ENCODE data around the gene CNTN1. TPM values are rescaled to one million over a fixed set of nuclear protein-coding genes. Genes with fewer than 3 reads are reported as not detected.

The CNTN1 gene
- total RNA-seq, 2 donors from 2014 or later = not detected

DNA sequence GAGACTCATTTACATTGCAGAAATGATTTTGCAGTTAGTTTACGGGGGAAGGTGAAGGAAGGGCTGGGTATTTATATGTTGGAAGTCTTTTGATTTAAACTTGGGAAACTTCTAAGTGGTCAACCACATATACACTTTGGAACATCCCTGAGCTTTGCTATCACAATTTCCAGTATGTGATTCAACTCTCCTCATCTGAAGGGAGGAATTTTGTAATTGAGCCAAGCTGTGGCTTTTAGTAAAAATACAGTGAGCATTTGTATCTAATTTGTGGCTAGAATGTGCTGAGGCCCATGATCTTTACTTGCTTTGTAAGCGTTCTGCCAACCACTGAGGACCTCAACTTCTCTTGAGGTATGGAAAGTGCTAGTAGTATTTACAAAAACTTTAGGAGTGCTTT lies 260.8 kb downstream of the CNTN1 start:
- Mint-ChIP-seq H3K36me3 (no peaks in the 10 kb centered on the region), H3K27ac (no peak overlapping the region), H3K9me3 (peaks cover 0 to 4% of the 10 kb centered on the region in 2 donors)
- ATAC-seq (no peak), DNase-seq (ENCODE audit: low spot score in 2 of 2) (no peak)

DNA sequence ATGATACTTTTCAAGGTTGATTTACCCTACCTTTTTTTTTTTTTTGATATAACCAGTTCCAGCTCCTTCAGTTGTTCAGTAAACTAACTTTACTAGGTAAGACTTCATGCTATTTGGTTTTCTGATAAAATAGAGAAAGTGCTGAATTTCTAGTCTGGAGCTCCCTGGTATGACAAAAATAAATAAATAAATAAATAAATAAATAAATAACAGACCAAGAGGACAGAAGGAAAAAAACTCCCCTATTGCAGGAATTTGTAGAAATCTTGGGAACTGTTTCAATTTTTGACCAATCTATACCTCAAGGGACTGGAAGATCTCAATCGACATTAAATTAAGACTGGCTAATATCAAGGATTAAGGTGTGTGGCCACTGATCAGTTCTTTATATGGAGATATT lies 265.2 kb downstream of the CNTN1 start:
- Mint-ChIP-seq H3K27ac (no peak overlapping the region), H3K9me3 (peaks cover 0 to 4% of the 10 kb centered on the region in 2 donors), H3K36me3 (no peaks in the 10 kb centered on the region)
- DNase-seq (ENCODE audit: low spot score in 2 of 2) (no peak), ATAC-seq (no peak)

- ATAC-seq (no peak), DNase-seq (ENCODE audit: low spot score in 2 of 2) (no peak)
- no peaks in the 10 kb centered on the region for H3K36me3 Mint-ChIP-seq
Measured at GRCh38 chr12:40959041-40959440, 266.8 kb downstream of the CNTN1 start.

DNA sequence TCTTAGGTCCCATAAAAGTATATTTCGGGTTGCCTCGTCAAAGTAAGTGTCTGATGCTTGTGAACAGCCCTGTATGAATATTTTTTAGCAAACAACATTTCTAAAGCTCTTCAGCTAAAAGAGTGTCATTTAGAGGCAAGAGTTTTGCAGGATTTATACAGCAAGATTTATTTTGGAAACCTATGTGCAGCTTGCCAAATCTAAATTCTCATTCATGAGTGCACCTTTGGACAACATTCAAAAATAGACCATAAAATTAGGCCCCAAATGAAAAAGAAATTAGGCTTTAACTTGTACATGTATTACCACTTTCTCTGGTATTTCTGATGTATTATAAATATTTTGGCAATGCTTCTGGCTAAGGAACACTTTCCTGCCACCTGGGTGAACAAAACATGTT lies 271.5 kb downstream of the CNTN1 start:
- no peaks in the 10 kb centered on the region for H3K9me3 Mint-ChIP-seq
- no peaks in the 10 kb centered on the region for H3K36me3 Mint-ChIP-seq
- no peak overlapping the region for H3K27ac Mint-ChIP-seq
- DNase-seq (ENCODE audit: low spot score in 2 of 2) (no peak), ATAC-seq (no peak)

More at GRCh38 chr12:40959041-40959440, 266.8 kb downstream of the CNTN1 start:
- Mint-ChIP-seq H3K27ac (no peak overlapping the region), H3K9me3 (peaks cover 0 to 4% of the 10 kb centered on the region in 2 donors)

- Mint-ChIP-seq H3K9me3 (no peaks in the 10 kb centered on the region), H3K27ac (no peak overlapping the region), H3K36me3 (no peaks in the 10 kb centered on the region)
- ATAC-seq (no peak), DNase-seq (ENCODE audit: low spot score in 2 of 2) (no peak)
Measured at GRCh38 chr12:40969796-40970195, 277.6 kb downstream of the CNTN1 start.

- Mint-ChIP-seq H3K27ac (no peak overlapping the region), H3K36me3 (no peaks in the 10 kb centered on the region), H3K9me3 (no peaks in the 10 kb centered on the region)
- DNase-seq (ENCODE audit: low spot score in 2 of 2) = no peak
- ATAC-seq = no peak
Measured at GRCh38 chr12:40970320-40970907, 278.2 kb downstream of the CNTN1 start.

DNA sequence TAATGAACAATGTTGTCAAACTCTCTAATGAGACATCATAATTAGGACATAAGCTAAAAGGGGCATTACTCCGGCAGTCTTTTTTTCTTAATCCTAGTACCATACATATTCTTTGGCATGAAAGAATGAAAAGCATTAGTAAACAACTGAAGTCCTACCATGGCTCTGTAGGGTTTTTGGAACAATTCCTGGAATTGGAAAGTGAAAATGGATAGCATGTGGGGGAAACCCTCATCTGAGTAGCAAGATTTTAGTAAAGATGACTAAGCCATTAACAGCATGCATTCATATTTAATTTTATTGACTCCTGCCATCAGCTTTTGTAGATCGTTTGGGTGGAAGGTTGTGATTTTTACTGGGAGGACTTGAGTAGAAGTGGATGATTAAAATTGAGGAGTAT lies 279.7 kb downstream of the CNTN1 start:
- H3K9me3 Mint-ChIP-seq = no peaks in the 10 kb centered on the region
- H3K27ac Mint-ChIP-seq = no peak overlapping the region
- DNase-seq (ENCODE audit: low spot score in 2 of 2) (no peak), ATAC-seq (no peak)
- no peaks in the 10 kb centered on the region for H3K36me3 Mint-ChIP-seq

DNA sequence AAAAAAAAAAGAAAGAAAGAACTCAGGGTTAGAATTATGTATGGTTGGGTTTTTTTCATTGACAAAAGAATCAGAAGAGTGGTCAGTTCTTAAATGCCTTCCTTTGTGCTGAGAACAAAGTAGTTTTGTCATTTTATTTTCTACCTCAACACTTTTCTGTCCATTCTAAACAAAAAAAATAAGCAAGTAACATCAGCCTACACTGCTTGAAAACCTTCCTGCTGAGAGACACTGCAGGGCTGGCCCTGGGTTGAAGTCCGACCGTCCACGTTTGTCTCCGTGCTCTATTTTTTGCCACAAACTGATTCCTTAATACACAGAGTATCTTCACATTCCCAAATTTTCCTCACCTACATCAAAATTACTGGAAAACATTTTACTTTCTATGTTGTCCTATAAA lies 284.3 kb downstream of the CNTN1 start:
- H3K9me3 Mint-ChIP-seq = no peaks in the 10 kb centered on the region
- H3K36me3 Mint-ChIP-seq = no peaks in the 10 kb centered on the region
- DNase-seq (ENCODE audit: low spot score in 2 of 2) (no peak), ATAC-seq (no peak)
- H3K27ac Mint-ChIP-seq = no peak overlapping the region

DNA sequence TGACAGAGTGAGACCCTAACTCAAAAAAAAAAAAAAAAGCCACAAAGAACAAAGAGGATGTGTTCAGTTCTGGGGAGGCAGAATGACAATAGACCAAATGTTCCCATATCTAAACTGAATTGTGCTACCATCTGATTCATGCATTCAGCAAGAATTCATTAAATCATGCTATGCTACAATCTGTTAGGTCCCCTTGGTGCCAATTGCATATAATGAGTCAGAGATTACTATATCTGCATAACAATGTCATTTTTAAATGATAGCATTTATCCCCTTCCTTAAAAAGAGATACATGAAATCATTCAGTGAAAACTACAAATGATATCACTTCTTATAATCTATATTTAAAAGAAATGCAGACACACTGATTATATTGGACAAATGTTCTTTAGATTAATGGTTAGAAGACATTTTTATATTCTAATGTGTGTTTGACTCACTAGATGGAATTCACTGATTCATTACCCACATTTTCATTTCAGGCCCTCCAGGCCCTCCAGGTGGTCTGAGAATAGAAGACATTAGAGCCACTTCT lies 288.3 kb downstream of the CNTN1 start:
- no peak for ATAC-seq

DNA sequence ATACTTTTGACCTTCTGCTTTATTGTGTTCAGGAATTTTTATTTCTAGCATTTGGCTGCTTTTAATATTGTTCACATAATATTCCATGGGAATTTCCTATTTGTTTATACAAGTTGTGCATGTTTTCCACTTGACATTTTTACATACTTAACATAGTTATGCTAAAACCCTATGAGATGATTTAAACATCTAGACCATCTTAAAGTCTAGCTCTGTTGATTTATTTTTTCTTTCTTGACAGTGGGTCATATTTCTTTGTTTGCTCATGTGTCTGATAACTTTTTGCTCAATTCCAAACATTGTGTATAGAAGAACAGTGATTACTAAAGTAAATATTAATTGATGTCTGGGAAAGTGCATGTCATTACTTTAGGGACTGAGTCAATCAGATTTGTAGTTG lies 293.8 kb downstream of the CNTN1 start:
- Mint-ChIP-seq H3K9me3 (peaks cover 8 to 10% of the 10 kb centered on the region in 2 donors), H3K36me3 (no peaks in the 10 kb centered on the region), H3K27ac (no peak overlapping the region)
- no peak for DNase-seq (ENCODE audit: low spot score in 2 of 2)
- no peak for ATAC-seq

More for the DNA sequence above, 288.3 kb downstream of the CNTN1 start:
- Mint-ChIP-seq H3K9me3 (peaks cover 0 to 2% of the 10 kb centered on the region in 2 donors), H3K27ac (no peak overlapping the region), H3K36me3 (no peaks in the 10 kb centered on the region)
- DNase-seq (ENCODE audit: low spot score in 2 of 2) = no peak

DNA sequence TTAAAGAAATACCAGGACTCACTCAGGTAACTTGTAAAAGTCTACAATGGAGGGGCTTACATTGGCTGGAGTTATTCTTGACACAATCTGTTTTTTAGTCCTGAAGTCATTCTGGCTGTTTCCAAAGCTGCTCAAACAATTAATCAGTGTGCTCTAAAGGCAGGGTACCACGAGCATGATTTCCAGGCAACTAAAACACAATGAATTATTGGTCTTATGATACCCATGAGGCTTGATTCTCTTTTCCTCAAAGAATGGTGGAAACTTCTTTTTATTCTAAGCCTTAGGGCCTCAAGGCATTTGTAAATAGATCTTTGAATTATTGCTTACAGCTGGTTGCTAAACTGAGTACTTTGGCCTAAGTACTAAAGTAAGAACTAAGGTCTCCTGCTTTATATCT lies 296.1 kb downstream of the CNTN1 start:
- DNase-seq (ENCODE audit: low spot score in 2 of 2) (no peak), ATAC-seq (no peak)
- no peak overlapping the region for H3K27ac Mint-ChIP-seq
- peaks cover 8 to 10% of the 10 kb centered on the region in 2 donors for H3K9me3 Mint-ChIP-seq
- H3K36me3 Mint-ChIP-seq = no peaks in the 10 kb centered on the region

DNA sequence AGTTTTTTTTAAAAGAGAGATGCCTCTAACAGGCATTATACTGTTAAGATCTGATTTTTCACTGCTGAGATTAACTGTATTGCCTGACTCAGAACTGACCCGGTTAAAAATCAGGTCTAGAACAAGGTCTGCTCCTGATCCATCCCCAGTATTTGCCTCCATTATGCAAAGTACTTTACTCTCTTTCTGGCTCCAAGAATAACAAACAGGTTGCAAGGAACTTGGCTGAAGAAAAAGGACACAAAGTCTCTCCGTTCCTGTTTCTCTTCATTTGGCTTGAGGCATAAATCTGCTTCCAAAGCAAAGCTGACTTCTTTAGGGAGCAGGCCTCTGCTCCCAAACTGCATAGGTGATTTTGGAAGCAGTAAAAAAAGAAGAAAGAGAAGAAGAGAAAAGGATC lies 296.6 kb downstream of the CNTN1 start:
- H3K9me3 Mint-ChIP-seq = peaks cover 8 to 10% of the 10 kb centered on the region in 2 donors
- ATAC-seq (no peak), DNase-seq (ENCODE audit: low spot score in 2 of 2) (no peak)
- no peak overlapping the region for H3K27ac Mint-ChIP-seq
- H3K36me3 Mint-ChIP-seq = no peaks in the 10 kb centered on the region

DNA sequence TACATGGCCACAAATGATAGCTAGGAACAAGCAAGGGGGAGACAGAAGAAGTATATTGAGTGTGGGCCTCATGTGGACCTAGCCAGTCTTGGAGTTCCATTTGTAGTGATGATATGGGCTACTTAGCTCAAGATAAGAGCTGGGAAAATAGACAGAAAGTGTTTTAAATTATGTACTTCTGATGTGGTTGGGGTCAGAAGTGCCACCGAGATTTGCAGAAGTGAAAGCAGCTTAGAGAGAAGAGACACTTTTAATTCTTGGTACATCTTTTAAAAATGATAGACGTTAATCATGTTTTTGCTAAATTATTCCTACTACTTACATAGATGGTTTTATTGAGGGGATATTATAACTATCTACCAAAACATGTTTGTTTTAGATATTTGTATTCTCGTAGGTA lies 297.5 kb downstream of the CNTN1 start:
- DNase-seq (ENCODE audit: low spot score in 2 of 2) = no peak
- Mint-ChIP-seq H3K9me3 (peaks cover 8 to 10% of the 10 kb centered on the region in 2 donors), H3K36me3 (no peaks in the 10 kb centered on the region), H3K27ac (no peak overlapping the region)
- no peak for ATAC-seq

GRCh38 chr12:40992158-40992557 lies 299.9 kb downstream of the CNTN1 start:
- H3K9me3 Mint-ChIP-seq = no peaks in the 10 kb centered on the region
- ATAC-seq (no peak), DNase-seq (ENCODE audit: low spot score in 2 of 2) (no peak)
- no peaks in the 10 kb centered on the region for H3K36me3 Mint-ChIP-seq
- H3K27ac Mint-ChIP-seq = no peak overlapping the region

GRCh38 chr12:40992674-40993073 lies 300.4 kb downstream of the CNTN1 start:
- no peak overlapping the region for H3K27ac Mint-ChIP-seq
- no peaks in the 10 kb centered on the region for H3K9me3 Mint-ChIP-seq
- no peak for ATAC-seq
- no peaks in the 10 kb centered on the region for H3K36me3 Mint-ChIP-seq
- no peak for DNase-seq (ENCODE audit: low spot score in 2 of 2)

GRCh38 chr12:40993158-40993557 lies 300.9 kb downstream of the CNTN1 start:
- no peaks in the 10 kb centered on the region for H3K9me3 Mint-ChIP-seq
- no peak for DNase-seq (ENCODE audit: low spot score in 2 of 2)
- ATAC-seq = no peak
- no peak overlapping the region for H3K27ac Mint-ChIP-seq
- H3K36me3 Mint-ChIP-seq = no peaks in the 10 kb centered on the region

- H3K27ac Mint-ChIP-seq = no peak overlapping the region
- no peaks in the 10 kb centered on the region for H3K9me3 Mint-ChIP-seq
- ATAC-seq (no peak), DNase-seq (ENCODE audit: low spot score in 2 of 2) (no peak)
- no peaks in the 10 kb centered on the region for H3K36me3 Mint-ChIP-seq
Measured at GRCh38 chr12:40996091-40996490, 303.9 kb downstream of the CNTN1 start.

- no peak overlapping the region for H3K27ac Mint-ChIP-seq
- peaks cover 11 to 14% of the 10 kb centered on the region in 2 donors for H3K9me3 Mint-ChIP-seq
- DNase-seq (ENCODE audit: low spot score in 2 of 2) = no peak
- no peak for ATAC-seq
- H3K36me3 Mint-ChIP-seq = peaks cover 2 to 10% of the 10 kb centered on the region in 2 donors
Measured at GRCh38 chr12:40999210-40999609, 307.0 kb downstream of the CNTN1 start.

All from activated naive CD4-positive, alpha-beta T cell treated with anti-CD3 and anti-CD28 coated beads, Interleukin-2, amount 50 U/mL, for 72 hours (primary cell).